BE2C (cell line): Measurements from ENCODE around the gene COL12A1.

Source experiments
- DNase-seq: peaks from one replicate; pipeline ENCODE4 v3.0.0-alpha.2; 2020
- H3K27me3 ChIP-seq: fragments of 250-450 bp; sonication (Bioruptor Pico); 2 replicates; pipeline ENCODE4 v1.5.1; 2020; ENCODE audit warnings: mild to moderate bottlenecking
- H3K36me3 ChIP-seq: fragments of 250-450 bp; sonication (Bioruptor Pico); 2 replicates; pipeline ENCODE4 v1.5.1; 2020; ENCODE audit warnings: mild to moderate bottlenecking
- H3K4me1 ChIP-seq: fragments of 250-450 bp; sonication (Bioruptor Pico); 2 replicates; pipeline ENCODE4 v1.5.1; 2020
- H3K4me3 ChIP-seq: 2 replicates; pipeline ENCODE4 v1.5.1; 2011; ENCODE audit warnings: low read depth, low read length
- H3K9me3 ChIP-seq: fragments of 250-450 bp; sonication (Bioruptor Pico); 2 replicates; pipeline ENCODE4 v1.5.1; 2020
- TF ChIP-seq, protein P1 (sequence below): IDR thresholded peaks from 2 replicates; pipeline ENCODE4 v1.5.1; 2012; ENCODE audit warnings: mild to moderate bottlenecking, low read depth, low read length

The COL12A1 gene

DNA sequence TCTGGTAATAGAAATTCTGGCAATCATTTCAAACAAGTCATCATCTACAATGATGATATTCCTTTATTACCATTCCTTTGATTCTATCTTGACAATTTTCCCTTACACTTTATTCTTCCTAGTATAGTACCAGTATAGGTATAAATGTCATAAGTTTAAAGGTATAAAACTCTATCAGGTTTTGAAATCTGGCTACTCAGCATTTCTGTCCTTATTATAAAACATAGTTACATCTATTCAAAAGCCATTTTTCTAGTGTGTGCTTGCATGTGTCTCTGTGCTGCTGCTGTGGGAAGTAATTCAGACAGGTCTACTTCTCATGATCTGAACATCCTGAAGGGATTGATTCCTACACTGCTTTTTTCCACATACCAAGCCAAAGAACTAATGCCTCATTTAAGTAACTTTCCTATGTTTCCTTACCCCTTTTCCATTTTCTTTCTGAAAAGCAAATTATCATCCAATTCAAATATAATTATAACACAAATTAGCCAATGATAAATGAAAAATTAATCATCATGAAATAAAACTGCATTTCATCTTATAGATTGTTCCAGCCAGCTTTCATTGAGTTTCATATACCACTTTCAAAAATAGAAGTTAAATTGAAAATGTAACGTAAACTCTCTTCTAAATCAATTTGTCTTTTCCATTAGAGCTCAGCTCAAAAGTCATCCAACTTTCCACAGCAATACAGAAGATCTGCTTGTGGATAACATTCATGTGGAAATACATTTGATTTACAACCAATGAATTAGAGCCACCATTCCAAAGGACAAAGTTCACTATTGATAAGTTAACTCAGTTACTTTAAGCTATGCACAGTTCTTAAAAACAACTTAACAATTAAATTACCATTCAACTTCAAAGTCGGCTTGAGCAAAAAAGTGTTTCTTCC, 35.9 kb downstream of the COL12A1 start:
- Histone ChIP-seq H3K27me3 (no peaks in the 10 kb centered on the region), H3K4me1 (no peaks in the 10 kb centered on the region), H3K9me3 (no peaks in the 10 kb centered on the region), H3K4me3 (no peak overlapping the region), H3K36me3 (no peaks in the 10 kb centered on the region)
- TF ChIP-seq, protein P1, sequence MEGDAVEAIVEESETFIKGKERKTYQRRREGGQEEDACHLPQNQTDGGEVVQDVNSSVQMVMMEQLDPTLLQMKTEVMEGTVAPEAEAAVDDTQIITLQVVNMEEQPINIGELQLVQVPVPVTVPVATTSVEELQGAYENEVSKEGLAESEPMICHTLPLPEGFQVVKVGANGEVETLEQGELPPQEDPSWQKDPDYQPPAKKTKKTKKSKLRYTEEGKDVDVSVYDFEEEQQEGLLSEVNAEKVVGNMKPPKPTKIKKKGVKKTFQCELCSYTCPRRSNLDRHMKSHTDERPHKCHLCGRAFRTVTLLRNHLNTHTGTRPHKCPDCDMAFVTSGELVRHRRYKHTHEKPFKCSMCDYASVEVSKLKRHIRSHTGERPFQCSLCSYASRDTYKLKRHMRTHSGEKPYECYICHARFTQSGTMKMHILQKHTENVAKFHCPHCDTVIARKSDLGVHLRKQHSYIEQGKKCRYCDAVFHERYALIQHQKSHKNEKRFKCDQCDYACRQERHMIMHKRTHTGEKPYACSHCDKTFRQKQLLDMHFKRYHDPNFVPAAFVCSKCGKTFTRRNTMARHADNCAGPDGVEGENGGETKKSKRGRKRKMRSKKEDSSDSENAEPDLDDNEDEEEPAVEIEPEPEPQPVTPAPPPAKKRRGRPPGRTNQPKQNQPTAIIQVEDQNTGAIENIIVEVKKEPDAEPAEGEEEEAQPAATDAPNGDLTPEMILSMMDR = no peak
- DNase-seq = no peak

DNA sequence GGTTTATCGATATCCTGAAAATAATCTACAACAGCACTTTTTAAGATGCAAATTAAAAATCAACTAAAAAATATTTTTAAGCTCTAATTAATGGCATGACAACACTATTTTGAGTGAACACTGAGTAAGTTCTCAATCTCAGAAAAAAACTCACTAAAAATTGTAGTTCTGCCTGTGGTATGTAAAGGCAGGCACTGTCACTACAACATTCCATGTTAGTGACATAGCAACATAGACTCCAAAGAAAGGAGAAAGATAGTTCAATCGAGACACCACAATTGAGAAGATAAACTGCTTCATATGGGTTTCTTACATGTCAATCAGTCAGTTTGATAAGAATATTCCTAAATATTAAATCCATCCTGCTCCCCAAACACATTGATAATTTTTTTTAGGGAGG, 38.0 kb downstream of the COL12A1 start:
- H3K36me3 ChIP-seq = no peaks in the 10 kb centered on the region
- no peaks in the 10 kb centered on the region for H3K27me3 ChIP-seq
- H3K4me1 ChIP-seq = no peaks in the 10 kb centered on the region
- H3K9me3 ChIP-seq = no peaks in the 10 kb centered on the region
- TF ChIP-seq, protein P1 = no peak
- H3K4me3 ChIP-seq = no peak overlapping the region
- no peak for DNase-seq

DNA sequence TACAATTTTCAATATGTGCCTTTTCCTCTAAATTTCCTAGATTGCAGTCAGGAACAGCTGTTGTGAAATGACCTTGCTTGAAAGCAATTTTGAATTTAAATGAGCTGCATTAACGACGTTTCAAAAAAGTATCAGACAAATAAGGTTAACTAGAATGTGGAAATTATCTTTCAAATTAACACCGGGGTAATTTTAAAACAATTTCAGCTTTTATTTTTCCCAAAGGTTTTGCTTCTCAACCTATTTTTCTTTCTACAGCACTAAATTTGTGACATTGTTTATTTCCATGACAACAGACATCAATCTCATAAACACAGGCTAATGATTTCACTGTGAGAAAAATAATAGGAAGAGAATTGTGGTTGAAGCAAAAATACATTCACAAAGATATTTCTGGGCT, 38.5 kb downstream of the COL12A1 start:
- no peaks in the 10 kb centered on the region for H3K4me1 ChIP-seq
- no peaks in the 10 kb centered on the region for H3K27me3 ChIP-seq
- DNase-seq = no peak
- TF ChIP-seq, protein P1 = no peak
- H3K4me3 ChIP-seq = no peak overlapping the region
- H3K9me3 ChIP-seq = no peaks in the 10 kb centered on the region
- H3K36me3 ChIP-seq = no peaks in the 10 kb centered on the region

DNA sequence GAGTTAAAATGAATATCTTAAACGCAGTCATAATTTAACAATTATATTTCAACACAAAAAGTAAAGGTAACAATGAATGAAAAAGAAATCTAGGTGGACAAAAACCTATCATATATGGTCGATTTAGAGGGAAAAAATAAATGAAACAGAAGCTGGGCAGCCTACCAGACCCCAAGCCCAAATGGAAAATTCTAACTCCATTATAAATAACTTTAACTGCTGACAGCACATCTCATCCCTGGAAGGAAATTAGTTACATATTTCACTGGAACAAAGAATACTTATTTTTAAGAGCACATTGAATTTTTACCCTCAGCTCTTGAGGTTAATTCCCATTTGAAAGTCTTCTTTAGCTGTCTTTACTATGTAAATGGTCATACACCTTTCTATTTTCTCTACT, 39.1 kb downstream of the COL12A1 start:
- no peaks in the 10 kb centered on the region for H3K9me3 ChIP-seq
- H3K4me3 ChIP-seq = no peak overlapping the region
- TF ChIP-seq, protein P1 = no peak

DNA sequence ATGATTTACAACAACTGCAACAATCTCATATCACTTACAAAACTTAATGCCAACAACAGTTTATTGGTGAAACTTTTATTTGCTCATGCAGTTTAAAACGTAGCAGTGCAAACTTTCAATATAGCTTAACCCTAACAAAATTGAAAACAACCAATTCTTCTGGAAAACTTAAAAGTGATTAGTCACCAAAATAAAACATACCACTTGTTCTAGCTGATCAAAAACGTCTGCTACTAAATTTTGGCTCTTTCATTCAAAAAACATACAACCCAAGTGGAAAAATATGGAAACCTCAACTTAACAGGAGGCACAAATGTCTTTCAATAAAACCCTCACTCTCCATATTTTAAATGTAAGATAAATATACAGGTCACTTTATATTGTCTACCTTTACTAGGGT, 39.6 kb downstream of the COL12A1 start:
- H3K27me3 ChIP-seq = no peaks in the 10 kb centered on the region
- H3K4me1 ChIP-seq = no peaks in the 10 kb centered on the region
- no peaks in the 10 kb centered on the region for H3K36me3 ChIP-seq
- no peaks in the 10 kb centered on the region for H3K9me3 ChIP-seq
- TF ChIP-seq, protein P1 = no peak
- H3K4me3 ChIP-seq = no peak overlapping the region
- no peak for DNase-seq

More for the DNA sequence above, 39.1 kb downstream of the COL12A1 start:
- Histone ChIP-seq H3K4me1 (no peaks in the 10 kb centered on the region), H3K27me3 (no peaks in the 10 kb centered on the region), H3K36me3 (no peaks in the 10 kb centered on the region)
- no peak for DNase-seq

DNA sequence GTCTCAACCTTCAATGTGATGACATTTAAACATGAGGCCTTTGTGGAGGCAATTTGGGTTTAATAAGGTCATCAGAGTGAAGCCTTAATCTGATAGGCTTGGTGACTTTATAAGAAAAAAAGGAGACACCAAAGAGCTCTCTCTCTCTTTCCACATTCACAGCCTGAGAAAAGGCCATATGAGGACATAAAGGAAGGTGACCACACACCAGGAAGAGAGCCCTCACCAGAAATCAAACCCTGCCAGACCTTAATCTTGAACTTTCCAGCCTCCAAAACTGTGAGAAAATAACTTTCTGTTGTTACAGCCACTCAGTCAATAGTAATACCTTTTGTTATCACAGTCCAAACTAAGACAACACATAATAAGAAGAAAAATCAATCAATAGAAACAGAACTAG, 47.7 kb downstream of the COL12A1 start:
- TF ChIP-seq, protein P1 = no peak
- Histone ChIP-seq H3K27me3 (no peaks in the 10 kb centered on the region), H3K4me3 (no peak overlapping the region), H3K36me3 (no peaks in the 10 kb centered on the region), H3K9me3 (no peaks in the 10 kb centered on the region; the same call in 1 of the 2 replicates), H3K4me1 (no peaks in the 10 kb centered on the region)
- DNase-seq = no peak
